COLO668 (cell line): ENCODE data around the gene TEX44.
A peak's percentile ranks its signal among the peaks of the same experiment; 100 is the strongest.
"Not testable (repeated sequence)": the region's sequence is repeated elsewhere in the genome, so short reads cannot be mapped to it uniquely, and the experiment has no call there.

Experiments used
- DNase-seq: peaks from one replicate; lab custom pipeline; 2025; ENCODE audit not compliant: unreplicated experiment; lab: John Stamatoyannopoulos, UW

TEX44 gene

DNA sequence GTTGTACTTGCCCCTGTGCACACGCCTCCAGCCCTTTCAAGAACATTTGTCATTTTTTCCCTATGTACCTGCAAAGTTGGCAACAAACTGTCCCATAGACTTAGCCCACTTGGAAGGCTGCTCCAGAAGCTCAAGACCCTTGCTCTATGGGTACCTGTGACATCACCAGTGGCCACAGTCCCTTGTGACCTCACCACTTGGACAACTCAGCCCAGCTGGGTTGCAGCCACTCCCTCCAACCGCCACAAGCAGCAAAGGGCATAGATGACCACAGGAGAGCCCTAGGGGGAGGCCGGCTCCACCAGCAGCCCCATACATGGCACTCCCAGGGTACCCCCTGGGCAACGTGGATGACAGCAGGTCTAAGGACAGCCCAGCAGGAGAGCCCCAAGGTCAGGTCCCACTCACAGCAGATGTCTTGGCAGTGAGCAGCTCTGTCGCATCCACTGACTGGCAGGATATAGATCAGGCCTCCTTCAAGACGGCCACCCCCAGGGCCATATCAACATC lies at the start of gene TEX44:
TEX44 (plus strand) TSS at position 229 of the 510 bp plus-strand sequence; CDS start at position 317, 88 bp downstream.
- no peak for DNase-seq

DNA sequence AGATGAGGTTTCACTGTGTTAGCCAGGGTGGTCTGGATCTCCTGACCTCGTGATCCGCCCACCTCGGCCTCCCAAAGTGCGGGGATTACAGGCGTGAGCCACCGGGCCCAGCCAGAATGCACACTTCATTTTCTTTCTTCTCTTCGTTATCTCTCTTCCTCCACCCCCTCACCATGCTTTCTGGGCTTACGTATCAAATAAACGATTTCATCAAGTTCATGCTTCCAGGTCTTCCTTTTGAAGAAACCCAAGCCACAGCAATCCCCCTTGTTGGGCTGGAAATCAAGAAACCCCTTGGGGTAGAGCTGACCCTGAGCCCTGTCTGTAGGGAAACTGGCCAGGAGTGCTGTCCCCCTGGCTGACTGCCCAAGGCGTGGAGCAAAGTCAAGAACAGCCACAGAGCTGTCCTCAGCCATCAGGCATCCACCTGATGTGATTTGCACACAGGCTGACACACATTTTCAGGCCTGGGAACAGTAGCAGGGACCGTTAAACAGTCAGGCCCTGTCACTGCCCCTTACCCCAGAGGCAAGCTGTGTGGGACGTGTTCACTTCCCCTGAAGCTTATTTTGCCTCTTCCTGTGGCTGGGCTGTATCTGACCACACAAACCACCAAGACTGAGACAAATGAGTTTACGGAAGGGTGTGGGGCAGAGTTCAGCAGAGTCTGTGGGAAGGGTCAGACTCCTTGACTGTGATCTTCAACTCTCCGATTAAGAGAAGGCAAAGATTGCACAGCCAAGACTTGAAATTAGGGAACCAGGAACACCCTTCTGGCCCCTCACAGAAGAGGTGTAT lies 47.4 kb upstream of the TEX44 start:
- DNase-seq: no peak

DNA sequence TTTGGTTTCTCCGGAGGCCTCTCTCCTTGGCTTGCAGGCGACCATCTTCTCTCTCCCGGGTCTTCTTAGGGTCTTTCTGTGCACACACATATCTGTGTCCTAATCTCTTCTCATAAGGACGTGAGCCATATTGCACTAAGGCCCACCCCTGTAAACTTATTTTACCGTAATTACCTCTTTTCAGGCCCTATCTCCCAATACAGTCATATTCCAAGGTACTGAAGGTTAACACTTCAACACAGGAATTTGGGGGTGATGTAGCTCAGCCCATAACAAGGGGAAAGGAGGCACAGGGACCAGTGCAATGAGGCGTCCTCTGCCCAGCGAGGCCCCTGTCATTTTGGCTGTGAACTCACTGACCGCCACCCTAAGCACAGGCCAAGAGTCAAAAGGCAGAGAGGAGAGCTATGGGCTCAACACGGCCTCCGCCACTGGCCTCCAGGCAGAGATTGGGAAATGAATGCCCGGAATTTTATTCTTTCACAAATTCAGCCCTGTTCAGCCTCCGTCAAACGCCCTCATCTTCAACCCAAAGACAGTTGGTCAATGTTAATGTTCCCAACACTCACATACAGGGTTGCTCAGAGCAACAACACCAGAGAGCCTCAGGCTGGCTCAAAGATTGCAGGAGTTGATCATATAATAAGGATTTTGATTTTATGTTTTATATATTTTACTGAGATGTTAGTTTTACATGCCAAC lies 46.5 kb upstream of the TEX44 start:
- no peak for DNase-seq

DNA sequence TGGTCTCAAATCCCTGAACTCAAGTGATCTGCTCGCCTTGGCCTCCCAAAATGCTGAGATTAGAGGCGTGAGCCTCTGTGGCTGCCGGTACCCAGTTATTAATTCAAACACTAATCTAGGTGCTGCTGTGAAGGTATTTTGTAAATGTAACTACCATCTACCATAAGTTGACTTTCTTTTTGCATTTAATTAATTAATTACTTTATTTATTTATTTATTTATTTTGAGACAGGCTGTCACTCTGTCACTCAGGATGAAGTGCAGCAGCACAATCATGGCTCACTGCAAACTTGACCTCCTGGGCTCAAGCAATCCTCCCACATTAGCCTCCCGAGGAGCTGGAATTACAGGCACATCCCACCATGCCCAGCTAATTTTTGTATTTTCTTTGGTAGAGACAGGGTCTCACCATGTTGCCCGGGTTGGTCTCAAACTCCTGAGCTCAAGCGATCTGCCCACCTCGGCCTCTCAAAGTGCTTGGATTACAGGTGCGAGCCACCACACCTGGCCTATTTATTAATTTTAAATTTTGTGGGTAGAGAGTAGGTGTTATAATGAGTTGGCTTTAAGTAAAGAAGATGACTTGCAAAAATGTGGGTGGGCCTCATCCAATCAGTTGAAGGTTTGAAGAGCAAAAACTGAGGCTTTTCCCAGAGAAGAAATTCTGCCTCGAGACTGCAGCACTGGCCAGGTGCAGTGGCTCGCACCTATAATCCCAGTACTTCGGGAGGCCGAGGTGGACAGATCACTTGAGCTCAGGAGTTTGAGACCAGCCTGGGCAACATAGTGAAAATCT lies 45.2 kb upstream of the TEX44 start:
- DNase-seq: no peak

DNA sequence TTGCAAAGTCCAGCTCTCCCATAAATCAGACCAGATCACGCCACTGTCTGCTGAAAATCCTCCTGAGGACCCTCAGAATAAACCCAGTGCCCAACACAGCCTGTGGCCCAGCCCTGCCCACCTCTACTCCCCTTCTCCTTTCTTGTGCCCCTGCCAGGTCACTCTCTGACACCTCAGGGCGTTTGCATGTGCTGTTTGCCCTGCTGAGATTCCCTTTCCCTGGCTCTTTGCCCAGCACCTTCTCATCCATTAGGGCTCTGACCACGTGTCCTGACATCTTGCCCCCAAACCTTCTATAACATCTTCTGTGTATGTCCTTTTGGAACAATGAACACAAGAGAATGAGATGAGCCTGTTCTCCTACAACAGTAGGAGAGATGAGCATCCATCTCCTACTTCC lies 43.9 kb upstream of the TEX44 start:
- no peak for DNase-seq

DNA sequence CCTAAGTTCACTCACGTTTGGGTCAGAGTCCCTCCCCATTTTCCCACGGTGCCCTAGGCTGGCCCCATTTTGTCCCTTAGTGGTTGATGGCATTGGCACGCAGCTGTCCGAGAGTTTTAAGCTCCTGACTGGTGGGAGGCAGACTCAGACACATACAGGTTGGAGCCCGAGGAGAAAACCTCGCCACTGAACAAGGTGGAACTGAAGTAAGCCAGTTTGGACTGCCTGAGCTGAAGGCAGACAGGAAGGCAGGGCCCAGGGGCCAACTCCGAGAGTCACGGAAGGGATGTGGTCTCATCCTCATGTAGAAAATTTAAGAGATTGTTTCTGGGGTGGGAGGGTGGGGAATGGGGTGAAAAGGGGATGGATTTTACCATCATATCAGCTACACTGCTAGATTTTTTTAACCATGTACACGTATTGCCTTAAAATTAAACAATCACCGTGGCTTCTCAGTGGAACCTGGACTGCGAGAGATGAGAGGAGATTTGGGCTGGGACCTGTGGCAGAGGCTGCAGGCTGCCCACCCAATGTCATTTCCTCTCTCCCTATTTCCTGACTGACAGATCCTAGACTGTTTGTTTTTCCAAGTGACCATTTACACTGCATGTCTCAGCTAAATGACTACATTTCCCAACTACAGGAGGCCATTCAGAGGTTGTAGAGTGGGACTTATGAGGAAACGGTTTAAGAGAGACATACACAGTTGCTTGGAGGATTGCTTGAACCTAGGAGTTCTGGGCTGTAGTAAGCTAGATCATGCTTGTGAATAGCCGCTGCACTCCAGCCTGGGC lies 43.0 kb upstream of the TEX44 start:
- no peak for DNase-seq

DNA sequence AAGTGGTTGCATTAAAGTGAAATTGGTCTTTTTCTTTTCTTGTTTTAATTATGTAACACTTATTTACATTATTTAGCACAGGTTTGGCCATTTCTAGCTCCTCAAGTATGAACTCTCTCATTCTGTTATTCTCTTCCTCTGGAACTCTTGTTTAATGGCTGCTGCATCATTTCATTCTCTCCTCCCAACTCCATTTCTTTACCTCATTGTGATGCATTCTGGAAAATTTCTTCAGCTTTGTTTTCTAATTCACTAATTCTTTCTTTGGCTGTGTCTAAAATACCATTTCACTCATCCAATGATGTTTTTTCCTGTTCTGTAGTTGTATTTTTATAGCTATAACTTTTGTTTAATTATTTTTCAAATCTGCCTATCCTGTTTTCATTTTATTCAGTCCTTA lies 39.9 kb upstream of the TEX44 start:
- DNase-seq: no peak

DNA sequence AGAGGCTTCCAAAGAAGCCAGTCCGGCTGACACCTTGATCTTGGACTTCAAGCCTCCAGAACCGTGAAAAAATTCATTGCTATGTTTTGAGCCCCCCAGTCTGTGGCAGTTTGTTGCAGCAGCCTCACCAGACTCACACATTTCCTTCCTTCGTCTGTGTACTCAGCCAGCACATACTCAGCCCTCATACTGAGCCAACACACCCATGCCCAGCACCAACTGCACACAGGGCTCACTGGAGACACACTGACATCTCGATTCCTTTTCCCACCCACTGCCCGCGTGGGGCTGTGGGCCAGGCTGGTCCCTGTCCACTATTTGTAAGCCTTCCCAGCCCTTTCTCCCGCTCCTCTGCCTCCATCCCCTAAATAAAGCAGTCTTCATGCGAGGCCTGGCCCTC lies 38.3 kb upstream of the TEX44 start:
- no peak for DNase-seq

DNA sequence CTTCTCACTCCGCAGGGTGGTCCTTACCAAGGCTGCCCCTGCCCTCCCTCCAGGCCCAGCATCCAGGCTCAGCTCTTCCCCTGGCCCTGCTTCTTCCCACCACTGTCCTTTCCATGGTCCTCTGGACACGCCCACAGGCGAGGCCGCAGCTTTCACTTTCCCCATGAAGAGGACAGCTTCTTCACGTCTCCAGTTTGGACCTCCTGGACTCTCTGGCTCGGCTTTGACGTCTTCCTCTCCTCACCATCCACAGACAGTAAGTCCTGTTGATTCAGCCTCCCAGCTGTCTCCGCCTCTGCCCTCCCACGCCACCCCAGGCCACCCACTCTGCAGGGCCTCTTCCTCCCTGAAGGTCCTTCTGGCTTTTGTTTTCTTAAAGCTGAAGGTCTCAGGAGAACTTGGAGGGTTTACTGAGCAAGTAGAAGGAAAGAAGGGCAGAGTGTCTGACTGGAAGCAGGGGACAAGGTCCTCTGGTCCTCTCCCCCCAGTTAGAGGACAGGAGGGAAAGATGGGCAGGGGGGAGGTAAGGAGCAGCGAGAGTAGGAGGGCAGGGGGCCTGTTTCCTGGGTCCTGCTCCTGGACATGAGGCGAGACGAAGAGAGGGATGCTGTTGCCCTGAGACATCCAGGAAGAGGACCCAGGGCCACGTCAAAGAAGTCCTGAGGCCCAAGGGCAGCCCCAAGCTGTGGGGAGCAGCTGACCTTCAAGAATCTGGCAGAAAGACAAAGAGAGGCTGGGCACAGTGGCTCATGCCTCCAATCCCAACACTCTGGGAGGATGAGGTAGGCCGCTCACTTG lies 37.7 kb upstream of the TEX44 start:
- DNase-seq: no peak

DNA sequence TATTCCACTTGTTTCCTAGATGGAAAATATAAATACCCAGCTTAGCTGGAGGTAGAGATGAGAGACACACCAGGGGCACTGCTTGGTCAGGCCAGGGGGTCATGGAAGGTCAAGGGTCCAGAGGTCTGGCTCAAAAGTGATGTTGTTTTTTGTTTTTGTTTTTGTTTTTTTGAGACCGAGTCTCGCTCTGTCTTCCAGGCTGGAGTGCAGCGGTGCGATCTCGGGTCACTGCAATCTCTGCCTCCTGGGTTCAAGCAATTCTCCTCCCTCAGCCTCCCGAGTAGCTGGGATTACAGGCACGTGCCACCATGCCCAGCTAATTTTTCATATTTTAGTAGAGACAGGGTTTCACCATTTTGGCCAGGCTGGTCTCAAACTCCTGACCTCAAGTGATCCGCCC lies 36.2 kb upstream of the TEX44 start:
- DNase-seq: not testable (repeated sequence)

DNA sequence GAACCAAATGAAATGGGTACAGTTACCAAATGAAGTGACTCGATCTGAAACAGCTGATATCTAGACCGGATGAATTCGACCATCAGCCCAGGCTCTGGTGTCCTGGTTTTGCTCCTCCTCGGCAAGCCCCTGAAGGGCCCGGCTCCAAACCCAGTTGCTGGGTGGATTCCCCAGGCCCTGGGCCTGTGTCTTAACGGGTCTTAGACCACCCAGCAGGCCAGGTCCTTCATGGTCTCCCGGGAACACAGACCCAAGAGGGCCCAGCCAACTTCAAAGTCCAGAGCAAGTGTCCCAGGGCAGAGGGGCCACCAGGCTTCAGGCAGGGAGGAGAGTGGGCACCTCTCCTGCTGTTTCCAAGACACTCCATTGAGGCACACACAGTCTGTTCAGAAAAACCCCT lies 35.7 kb upstream of the TEX44 start:
- DNase-seq: no peak

DNA sequence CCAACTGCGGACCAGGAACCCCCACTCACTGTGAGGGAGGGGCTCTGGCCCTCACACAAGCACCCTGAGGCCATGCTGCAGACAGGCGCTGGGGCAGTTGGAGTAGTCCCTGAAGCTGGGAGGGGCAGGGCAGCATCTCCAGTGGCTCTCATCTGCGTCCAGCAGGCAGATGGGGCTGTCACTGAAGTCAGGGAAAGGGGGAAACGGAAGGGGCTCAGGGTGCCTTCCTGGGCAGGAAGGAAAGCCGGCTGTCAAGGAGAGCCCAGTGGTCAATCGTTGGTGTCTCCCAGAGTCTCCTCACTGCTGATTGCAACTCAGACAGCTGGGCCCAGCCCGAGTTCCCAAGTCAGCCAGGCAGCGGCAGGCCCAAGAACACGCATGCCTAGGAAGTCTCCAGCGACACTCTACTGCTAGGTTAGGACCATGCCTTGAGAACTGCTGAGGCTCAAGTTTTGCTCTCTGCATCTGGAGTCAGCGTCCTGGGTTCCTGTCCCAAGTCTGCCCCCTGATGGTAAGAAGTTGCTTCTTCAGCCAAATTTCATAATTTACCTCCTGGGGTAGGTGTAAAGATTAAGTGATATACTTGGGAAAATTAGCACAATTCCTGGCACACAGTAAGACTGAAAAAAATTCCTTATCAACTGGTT lies 35.0 kb upstream of the TEX44 start:
- peak; percentile 27 for DNase-seq

DNA sequence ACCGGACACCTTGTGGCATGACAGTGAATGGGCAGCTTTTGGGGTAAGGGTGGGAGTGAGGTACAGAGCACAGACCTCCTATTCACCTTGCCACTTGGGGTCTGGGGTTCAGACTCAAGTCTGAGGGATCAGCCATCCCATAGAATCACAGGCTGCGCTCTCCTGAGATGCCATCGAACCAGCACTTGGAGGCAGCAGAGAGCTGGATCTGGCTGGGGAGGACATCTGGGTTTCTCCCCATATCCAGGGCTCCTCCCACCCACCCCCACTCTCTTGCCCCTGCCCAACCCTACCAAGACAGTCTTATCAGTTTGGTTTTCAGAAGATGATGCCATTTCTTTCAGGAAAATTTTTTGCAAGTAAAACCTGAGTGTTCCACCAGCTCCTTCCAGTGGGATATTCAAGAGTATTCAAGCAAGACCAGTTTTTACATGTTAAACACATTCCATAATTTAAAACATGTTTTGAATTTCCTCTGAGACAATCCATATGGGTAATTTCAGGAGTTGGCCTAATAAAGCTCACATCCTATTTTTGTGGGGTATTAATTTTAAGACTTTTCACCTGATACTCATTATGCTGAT lies 29.2 kb upstream of the TEX44 start:
- peak; percentile 42 for DNase-seq

DNA sequence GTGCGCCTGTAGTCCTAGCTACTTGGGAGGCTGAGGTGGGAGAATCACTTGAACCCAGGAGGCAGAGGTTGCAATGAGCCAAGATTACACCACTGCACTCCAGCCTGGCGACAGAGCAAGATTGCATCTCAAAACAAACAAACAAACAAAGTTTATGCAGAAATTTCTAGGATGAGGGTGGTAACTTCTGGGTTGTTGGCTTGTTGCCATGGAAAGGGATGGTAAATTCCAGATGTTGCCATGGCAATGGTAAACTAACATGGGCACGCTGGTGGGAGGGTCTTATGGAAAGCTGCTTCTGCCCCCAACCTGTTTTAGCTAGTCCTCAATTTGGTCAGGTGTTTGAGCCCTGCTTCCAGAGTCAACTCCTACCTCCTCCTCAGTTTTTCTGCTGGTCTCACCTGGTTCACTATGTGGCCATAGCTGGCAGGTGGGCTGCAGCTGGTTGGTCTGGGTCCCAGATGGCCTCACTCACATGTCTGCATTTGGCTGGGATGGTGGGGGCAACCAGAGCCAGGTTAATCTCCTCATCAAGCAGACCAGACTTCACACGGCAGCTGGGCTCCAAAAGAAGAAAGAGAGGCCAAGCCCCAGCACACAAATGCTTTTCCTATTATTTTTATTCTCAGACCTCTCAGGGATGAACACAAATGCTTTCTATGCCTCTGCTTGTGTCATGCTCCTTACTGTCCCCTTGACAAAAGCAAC lies 26.6 kb upstream of the TEX44 start:
- no peak for DNase-seq

DNA sequence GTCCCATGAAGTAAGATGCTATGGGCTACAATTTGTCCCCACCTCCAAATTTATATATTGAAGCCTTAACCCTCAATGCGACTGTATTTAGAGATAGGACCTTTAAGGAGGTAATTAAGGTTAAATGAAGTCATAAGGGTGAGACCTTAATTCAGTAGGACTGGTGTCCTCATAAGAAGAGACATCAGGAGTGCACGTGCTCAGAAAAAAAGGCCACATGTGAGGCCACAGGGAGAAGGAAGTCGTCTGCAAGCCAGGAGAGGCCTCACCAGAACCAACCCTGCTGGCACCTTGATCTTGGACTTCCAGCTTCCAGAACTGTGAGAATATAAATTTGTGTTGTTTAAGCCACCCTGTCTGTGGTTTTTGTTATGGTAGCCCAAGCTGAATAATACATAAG lies 25.5 kb upstream of the TEX44 start:
- DNase-seq: no peak

DNA sequence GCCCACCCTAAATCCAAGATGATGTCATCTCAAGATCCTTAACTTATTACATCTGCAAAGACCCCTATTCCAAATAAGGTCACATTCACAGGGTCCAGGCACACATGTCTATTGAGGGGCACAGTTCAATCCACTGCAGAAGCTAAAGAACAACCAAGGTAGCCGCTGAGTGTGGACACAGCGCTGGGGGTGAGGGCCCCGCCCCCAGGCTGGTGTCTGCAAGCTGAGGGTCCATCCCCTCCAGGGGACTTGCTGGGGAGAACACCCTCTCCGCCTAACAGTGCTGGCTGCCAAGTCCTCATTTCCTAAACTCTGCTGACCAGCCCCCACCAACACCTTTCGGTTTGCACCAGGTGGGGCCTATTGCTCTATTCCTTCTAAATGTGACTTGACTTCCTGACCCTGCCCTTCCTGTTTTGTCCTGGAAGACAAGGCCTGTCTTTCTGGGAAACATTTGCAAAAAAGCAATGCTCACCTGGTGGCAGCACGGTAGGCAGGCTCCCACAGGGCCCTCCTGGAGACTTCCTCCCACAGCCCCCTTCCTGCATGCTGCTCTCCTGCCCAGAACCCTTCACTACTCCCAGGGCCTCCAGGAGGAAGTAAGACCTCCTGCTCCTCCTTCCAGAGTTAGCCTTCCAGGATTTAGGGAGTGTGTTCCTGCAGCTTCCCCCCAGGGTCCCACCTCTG lies 24.4 kb upstream of the TEX44 start:
- no peak for DNase-seq

DNA sequence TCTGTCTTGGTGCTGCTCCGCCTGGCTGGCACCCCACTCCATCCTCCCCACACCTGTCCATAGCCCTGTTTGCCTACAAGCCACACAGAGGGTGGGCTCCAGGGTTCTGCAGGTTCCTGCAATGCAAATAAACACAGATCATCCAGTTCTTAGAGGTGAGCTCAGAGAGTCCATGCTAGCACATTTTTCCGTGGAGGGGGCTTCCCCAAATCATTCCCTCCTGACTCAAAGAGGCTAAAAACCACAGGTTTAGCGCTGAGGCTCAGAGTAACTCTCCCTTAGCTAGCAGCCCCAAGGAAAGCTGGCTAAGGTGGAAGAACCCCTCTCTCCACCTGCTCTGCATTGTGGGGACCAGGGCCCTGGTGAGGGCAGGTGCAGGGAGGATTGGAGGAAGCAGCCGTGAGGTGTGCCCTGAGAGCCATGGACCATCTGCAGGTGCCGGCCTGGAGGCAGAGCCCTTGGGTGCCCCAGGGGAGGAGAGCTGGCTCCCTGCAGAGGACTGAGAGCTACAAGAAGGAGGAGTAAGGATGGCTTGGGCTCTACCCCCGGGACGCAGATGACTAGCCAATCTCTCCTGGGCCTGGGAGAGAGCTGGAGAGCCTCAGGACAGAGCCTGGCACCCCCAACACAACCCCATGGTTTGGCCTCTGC lies 23.8 kb upstream of the TEX44 start:
- peak; percentile 26 for DNase-seq
